ENCODE measurements around the gene PRRT1B.

The PRRT1B gene

DNA sequence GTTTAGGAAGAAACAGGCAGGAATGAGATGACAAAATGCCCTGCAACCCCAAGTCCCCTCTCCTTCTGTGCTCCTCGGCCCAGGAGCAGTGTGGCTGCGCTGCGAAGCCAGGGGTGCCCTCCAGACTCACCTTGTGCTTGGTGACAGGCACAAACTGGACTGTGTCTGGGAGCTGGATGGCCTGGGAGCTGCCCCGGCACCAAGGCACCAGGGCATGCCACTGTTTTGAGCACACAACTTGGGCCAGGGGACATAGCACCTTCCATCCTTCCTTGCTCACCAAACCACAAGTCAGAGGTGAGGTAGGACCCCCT is 51.1 kb downstream of the PRRT1B start:
- no peak for DNase-seq (ENCODE audit: low read depth in 2 of 2)

- no peak for DNase-seq (ENCODE audit: low read depth in 2 of 2)
These were observed 51.9 kb downstream of the PRRT1B start for GRCh38 chr9:131597246-131597645.

DNA sequence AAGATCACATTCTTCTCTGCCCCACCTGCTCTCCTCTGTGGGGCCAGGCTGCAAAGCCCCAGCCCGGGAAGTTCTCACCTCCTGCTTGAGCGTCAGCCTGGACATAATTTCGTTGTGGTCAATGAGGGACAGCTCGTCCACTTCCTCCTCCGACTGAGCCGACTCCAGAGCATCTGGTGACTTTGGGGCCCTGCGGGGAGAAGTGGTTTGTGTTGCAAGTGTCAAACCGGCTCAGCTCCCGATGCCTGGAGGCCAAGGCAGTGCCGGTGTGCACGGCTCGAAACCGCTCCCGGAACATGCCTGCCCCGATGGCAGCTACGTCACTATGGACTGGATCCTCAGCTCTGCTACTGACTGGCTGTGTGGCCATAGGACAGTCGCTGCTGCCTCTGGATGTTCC is 52.8 kb downstream of the PRRT1B start:
- DNase-seq (ENCODE audit: low read depth in 2 of 2) = no peak

GRCh38 chr9:131601683-131602181 is 56.4 kb downstream of the PRRT1B start:
- DNase-seq (ENCODE audit: low read depth in 2 of 2) = no peak

GRCh38 chr9:131603199-131603598 is 57.9 kb downstream of the PRRT1B start:
- no peak for DNase-seq (ENCODE audit: low read depth in 2 of 2)

DNA sequence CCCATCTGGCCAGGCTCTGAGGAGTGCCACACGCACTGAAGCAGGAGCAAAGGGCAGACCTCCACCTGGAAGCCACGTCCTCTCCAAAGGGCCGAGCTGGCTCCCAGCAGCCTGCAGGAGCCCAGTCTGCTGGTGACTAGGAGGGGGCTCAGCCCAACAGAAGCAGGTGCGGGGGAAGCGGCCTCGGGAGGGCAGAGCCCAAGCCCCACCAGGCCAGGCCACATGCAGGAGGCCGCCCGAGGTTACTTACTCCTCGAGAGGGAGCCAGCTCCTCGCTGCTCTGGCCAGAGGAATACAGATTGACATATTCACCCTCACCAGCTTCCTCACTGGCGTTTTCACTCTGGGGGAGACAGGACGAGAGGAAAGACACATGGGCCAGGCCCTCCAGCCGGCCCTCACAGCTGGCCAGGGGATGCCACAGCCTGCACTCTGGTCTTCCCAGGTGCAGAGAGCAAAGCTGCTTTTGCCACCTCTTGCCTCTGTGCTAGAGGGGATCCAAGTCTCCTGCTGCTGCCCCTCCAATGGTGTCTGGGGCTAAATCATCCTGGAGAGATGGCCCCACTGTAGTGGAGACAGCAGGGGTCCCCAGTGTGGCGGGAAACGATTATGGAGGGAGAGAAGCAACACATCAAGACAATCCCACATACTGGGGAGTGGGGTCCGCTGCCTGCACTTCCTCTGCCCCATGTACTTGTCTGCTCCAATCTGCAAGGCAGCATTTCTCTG is 58.6 kb downstream of the PRRT1B start:
- no peak for DNase-seq (ENCODE audit: low read depth in 2 of 2)

- no peak for DNase-seq (ENCODE audit: low read depth in 2 of 2)
These were observed 60.7 kb downstream of the PRRT1B start for GRCh38 chr9:131605770-131606590.

DNA sequence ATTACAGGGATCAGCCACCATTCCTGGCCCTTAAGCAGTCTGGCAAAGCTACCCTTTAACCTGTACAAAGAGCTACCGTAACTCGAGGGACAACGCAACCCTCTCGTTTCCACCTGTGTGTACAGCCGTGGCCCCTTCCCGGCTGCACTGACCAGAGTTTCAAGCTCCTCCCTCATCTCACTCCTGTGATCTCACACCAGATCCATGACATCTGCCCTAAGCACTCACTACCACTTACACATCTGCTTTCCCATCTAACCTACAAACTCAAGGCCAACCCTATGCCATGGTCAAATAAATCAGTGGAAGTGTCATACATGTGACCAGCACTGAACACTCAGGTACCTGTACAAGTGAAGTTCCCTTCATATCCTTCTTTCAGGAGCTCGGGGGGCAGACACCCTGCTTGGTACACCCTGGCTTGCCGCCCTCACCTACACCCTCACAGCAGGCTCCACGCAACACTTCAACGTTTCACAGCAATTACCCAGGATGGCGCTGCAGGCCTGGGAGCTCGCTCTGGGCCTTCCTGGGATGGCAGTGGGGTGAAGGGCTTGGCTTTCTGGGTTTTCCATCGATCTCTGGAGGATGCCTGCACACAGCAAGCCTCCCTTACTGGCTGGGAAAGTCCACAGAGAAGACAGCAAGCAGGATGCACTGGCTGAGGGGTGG is 61.7 kb downstream of the PRRT1B start:
- no peak for DNase-seq (ENCODE audit: low read depth in 2 of 2)

DNA sequence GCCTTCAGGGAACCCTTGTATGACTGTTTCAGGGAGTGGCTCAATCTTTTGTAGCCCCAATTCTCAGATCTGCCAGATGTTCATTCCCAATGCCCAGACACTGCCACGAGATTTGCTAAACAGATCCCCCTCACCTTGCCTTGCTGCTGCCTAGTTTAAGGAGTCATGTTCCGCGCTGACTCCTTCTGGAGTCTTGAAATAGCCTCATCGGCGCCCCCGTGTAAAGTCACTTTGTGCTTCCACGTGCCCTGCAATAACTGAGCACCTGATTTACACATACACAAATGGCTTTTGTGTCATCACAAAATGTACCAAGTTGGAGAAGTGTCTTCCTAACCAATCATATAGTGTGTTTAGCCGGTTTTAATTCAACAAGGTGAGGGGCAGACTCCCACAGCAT is 62.3 kb downstream of the PRRT1B start:
- DNase-seq (ENCODE audit: low read depth in 2 of 2) = no peak

DNA sequence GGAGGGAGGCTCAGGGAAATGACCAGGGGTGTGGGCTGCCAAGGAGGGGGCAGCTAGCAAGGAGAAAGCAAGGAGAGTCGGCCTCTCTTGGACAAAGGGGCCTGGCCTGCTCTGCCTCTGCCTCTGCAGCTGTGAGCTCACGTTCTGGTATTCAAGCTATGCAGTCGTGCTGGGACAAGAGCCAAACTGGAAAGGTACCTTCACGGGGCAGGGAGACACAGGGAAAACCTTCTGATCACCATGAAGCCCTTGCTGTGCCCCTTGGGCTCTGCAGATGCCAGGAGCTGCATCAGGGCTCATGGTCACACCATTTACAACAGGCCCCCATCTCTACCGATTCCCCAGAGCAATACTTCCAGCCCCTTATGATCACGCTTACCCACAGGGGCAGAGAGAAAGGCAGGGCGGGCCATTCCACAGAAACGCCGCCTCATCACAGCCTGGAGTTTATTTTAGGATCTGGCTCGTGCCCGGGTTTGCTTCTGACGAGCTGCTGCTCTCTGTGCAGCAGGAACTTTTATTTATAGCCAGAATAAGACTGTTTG is 63.2 kb downstream of the PRRT1B start:
- DNase-seq (ENCODE audit: low read depth in 2 of 2) = no peak
